GM12878 (cell line): Measurements from ENCODE around the gene SLC4A3. TPM values are rescaled to one million over a fixed set of nuclear protein-coding genes. Genes with fewer than 3 reads are reported as not detected.

Experiments
- BHLHE40 ChIP-seq, 2 experiments: fragments of 450-650 bp in 1 of 2; IDR thresholded peaks; 2 replicates each; pipeline ENCODE4 v1.6.1; 2011 to 2017; ENCODE audit warnings: low read depth in 2 of 2, borderline replicate concordance in 1 of 2, improper control_type of control experiment in 1 of 2, low read length in 1 of 2, mild to moderate bottlenecking in 1 of 2
- EP300 ChIP-seq, 2 experiments: fragments of 150-350 bp in 1 of 2; IDR thresholded peaks; 2 replicates each; pipeline ENCODE4 v1.6.1; 2011 to 2012; ENCODE audit warnings: low read depth in 2 of 2, low read length in 2 of 2, borderline replicate concordance in 1 of 2, improper control_type of control experiment in 1 of 2, inconsistent platforms in 1 of 2; ENCODE audit not compliant: control insufficient read depth in 1 of 2
- ETV6 ChIP-seq, 2 experiments: fragments of 450-650 bp in 1 of 2; IDR thresholded peaks in 1 of 2; conservative IDR thresholded peaks in 1 of 2; 2 replicates each; pipeline ENCODE4 v1.6.1; 2014; ENCODE audit warnings: antibody characterized with exemption in 1 of 2, borderline replicate concordance in 1 of 2, low read depth in 1 of 2, mild to moderate bottlenecking in 1 of 2, moderate library complexity in 1 of 2
- IKZF2 ChIP-seq, 2 experiments: fragments of 450-650 bp; IDR thresholded peaks; 2 replicates each; pipeline ENCODE4 v1.6.1; 2017; ENCODE audit warnings: mild to moderate bottlenecking in 2 of 2, moderate library complexity in 2 of 2
- JUNB ChIP-seq: IDR thresholded peaks from 2 replicates; pipeline ENCODE4 v1.6.1; 2016; ENCODE audit warnings: antibody characterized with exemption, mild to moderate bottlenecking
- MLLT1 ChIP-seq: fragments of 450-650 bp; IDR thresholded peaks from 2 replicates; pipeline ENCODE4 v1.6.1; 2016; ENCODE audit warnings: mild to moderate bottlenecking
- MTA3 ChIP-seq: IDR thresholded peaks from 2 replicates; pipeline ENCODE4 v1.6.1; 2012; ENCODE audit warnings: low read length, inconsistent platforms, borderline replicate concordance
- NKRF ChIP-seq: fragments of 450-650 bp; conservative IDR thresholded peaks from 2 replicates; pipeline ENCODE4 v1.6.1; 2017; ENCODE audit warnings: mild to moderate bottlenecking, moderate library complexity
- NR2C2 ChIP-seq: IDR thresholded peaks from 2 replicates; pipeline ENCODE4 v1.6.1; 2011; ENCODE audit warnings: borderline replicate concordance, low read depth; ENCODE audit not compliant: control insufficient read depth, insufficient read length
- RELA ChIP-seq: fragments of 450-650 bp; IDR thresholded peaks from 2 replicates; pipeline ENCODE4 v1.8.0; 2014; ENCODE audit warnings: borderline replicate concordance; ENCODE audit not compliant: partially characterized antibody
- SMARCA5 ChIP-seq: fragments of 450-650 bp; IDR thresholded peaks from 2 replicates; pipeline ENCODE4 v1.6.1; 2017; ENCODE audit warnings: mild to moderate bottlenecking
- TCF12 ChIP-seq: IDR thresholded peaks from 2 replicates; pipeline ENCODE4 v1.6.1; 2011; ENCODE audit warnings: low read depth, mild to moderate bottlenecking, low read length
- polyA plus RNA-seq, 11 experiments: library from polyadenylated mRNA; depleted of rRNA in 4 of 11; unstranded in 6 of 11; stranded (reverse) in 5 of 11; fragments of >200 nt; fragmentation: Nextera tagmentation in 4 of 11; fragmentation: Illumina TruSeq in 1 of 11; extraction: Ambion mirVana in 4 of 11; extraction: Trizol in 1 of 11; gene quantifications; 1 replicate in 1 of 11; 2 replicates in 10 of 11; pipeline versions ENCODE4 v1.2.1 to v1.2.3, GENCODE V29; 2011 to 2016; ENCODE audit warnings: inconsistent platforms in 2 of 11, missing spikeins in 2 of 11, low read depth in 1 of 11
- total RNA-seq, 4 experiments: library from RNA; depleted of rRNA in 3 of 4; stranded (reverse); fragments of >200 nt in 3 of 4; fragmentation: Illumina TruSeq in 1 of 4; extraction: Trizol in 1 of 4; gene quantifications; 2 replicates each; pipeline versions ENCODE4 v1.2.1 to v1.2.3, GENCODE V29; 2013 to 2021
- TF ChIP-seq, protein P1 (sequence below): fragments of 450-650 bp; formaldehyde crosslinking; IDR thresholded peaks from 2 replicates; pipeline ENCODE4 v1.5.0; 2022; ENCODE audit warnings: mild to moderate bottlenecking, missing genetic modification characterization
- TF ChIP-seq, protein P2 (sequence below): fragments of 450-650 bp; IDR thresholded peaks from 2 replicates; pipeline ENCODE4 v1.6.1; 2017; ENCODE audit warnings: antibody characterized with exemption, mild to moderate bottlenecking, moderate library complexity

The SLC4A3 gene
- total and polyA plus RNA-seq, 10 of the 15 experiments (the other 5 are each of a cell fraction or from before 2014, with no cell fraction given) = 0.05 to 0.08 TPM; not detected in 8

DNA sequence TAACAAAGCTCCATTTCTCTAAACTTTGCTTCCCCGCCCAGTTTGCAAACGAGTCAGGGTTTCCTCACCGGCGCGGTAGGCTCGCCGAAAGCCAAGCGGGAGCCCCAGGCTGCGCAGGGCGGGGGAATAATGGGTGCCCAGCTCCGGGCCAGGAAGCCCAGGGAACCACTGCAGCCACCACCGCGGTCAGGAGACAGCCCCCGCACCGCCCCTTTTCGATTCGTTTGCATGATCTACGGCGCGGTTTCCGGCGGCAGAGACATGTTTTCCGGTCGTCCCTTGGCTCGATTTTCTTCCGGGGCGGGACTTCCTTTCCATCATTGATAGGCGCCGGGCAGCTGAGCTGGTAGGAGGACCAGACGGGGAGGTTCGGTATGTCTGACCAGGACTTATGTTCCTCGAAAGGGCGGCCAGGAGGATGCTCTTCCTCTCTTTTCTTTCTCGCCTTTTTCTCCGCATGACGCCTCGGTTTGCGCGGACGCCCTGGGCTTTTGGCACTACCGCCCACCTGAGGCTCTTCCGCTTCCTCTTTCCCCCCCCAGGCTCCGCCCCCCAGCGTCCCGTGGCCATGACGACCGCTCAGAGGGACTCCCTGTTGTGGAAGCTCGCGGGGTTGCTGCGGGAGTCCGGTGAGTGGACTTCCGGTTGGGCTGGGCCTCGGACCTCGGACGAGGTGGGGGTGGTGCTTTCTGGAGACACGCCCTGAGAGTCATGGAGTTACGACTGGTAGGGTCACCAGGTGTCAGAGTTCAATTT, 29.7 kb upstream of the SLC4A3 start, which contains the start of gene STK11IP (continued):
- TF ChIP-seq MLLT1 = peak; percentile 75; the same call in 1 of the 2 replicates
- TF ChIP-seq SMARCA5 = 0 out of 2 replicates have a peak, but pooled peaks have one; percentile 46
- TF ChIP-seq BHLHE40 (IDR thresholded peaks at IDR 0.05; ENCODE audit: borderline replicate concordance in 1 of 2, low read depth in 2 of 2, low read length in 1 of 2) = peak; percentile 59 to 65; a peak in 3 of 4 replicates
- TF ChIP-seq MTA3 = no peak
- TF ChIP-seq NR2C2 = no peak
- TF ChIP-seq, protein P1, sequence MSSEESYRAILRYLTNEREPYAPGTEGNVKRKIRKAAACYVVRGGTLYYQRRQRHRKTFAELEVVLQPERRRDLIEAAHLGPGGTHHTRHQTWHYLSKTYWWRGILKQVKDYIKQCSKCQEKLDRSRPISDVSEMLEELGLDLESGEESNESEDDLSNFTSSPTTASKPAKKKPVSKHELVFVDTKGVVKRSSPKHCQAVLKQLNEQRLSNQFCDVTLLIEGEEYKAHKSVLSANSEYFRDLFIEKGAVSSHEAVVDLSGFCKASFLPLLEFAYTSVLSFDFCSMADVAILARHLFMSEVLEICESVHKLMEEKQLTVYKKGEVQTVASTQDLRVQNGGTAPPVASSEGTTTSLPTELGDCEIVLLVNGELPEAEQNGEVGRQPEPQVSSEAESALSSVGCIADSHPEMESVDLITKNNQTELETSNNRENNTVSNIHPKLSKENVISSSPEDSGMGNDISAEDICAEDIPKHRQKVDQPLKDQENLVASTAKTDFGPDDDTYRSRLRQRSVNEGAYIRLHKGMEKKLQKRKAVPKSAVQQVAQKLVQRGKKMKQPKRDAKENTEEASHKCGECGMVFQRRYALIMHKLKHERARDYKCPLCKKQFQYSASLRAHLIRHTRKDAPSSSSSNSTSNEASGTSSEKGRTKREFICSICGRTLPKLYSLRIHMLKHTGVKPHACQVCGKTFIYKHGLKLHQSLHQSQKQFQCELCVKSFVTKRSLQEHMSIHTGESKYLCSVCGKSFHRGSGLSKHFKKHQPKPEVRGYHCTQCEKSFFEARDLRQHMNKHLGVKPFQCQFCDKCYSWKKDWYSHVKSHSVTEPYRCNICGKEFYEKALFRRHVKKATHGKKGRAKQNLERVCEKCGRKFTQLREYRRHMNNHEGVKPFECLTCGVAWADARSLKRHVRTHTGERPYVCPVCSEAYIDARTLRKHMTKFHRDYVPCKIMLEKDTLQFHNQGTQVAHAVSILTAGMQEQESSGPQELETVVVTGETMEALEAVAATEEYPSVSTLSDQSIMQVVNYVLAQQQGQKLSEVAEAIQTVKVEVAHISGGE = peak; percentile 21; the same call in 1 of the 2 replicates
- TF ChIP-seq EP300 (IDR thresholded peaks at IDR 0.05; ENCODE audit: borderline replicate concordance in 1 of 2, control insufficient read depth in 1 of 2, low read depth in 2 of 2, low read length in 2 of 2) = no peak
- peak; percentile 96 for TF ChIP-seq NKRF
- TF ChIP-seq ETV6 (conservative IDR thresholded peaks at IDR 0.05 in 1 of 2, IDR thresholded peaks at IDR 0.05 in 1 of 2; ENCODE audit: borderline replicate concordance in 1 of 2, low read depth in 1 of 2) = peak in 1 of 2 experiments; percentile 67; a peak in 1 of 4 replicates
- TF ChIP-seq RELA = peak; percentile 22
- TF ChIP-seq, protein P2, sequence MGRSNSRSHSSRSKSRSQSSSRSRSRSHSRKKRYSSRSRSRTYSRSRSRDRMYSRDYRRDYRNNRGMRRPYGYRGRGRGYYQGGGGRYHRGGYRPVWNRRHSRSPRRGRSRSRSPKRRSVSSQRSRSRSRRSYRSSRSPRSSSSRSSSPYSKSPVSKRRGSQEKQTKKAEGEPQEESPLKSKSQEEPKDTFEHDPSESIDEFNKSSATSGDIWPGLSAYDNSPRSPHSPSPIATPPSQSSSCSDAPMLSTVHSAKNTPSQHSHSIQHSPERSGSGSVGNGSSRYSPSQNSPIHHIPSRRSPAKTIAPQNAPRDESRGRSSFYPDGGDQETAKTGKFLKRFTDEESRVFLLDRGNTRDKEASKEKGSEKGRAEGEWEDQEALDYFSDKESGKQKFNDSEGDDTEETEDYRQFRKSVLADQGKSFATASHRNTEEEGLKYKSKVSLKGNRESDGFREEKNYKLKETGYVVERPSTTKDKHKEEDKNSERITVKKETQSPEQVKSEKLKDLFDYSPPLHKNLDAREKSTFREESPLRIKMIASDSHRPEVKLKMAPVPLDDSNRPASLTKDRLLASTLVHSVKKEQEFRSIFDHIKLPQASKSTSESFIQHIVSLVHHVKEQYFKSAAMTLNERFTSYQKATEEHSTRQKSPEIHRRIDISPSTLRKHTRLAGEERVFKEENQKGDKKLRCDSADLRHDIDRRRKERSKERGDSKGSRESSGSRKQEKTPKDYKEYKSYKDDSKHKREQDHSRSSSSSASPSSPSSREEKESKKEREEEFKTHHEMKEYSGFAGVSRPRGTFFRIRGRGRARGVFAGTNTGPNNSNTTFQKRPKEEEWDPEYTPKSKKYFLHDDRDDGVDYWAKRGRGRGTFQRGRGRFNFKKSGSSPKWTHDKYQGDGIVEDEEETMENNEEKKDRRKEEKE = no peak
- peak in 1 of 2 experiments; percentile 32; a peak in 2 of 4 replicates for TF ChIP-seq IKZF2 (IDR thresholded peaks at IDR 0.05)
- no peak for TF ChIP-seq TCF12
- TF ChIP-seq JUNB = no peak
